Skeletal muscle tissue (tissue), 4 donors: Measurements from ENCODE around the gene SLC17A6. TPM values are rescaled to one million over a fixed set of nuclear protein-coding genes. Genes with fewer than 3 reads are reported as not detected.

ENCODE experiments used
- H3K27ac ChIP-seq: one replicate; pipeline ENCODE4 v1.7.0; 2013; ENCODE audit warnings: mild to moderate bottlenecking, low read depth, low read length, inconsistent platforms
- H3K27me3 ChIP-seq, 3 donors: one replicate each; pipeline ENCODE4 v1.7.0; 2013; ENCODE audit warnings: low read length in 3 of 3; ENCODE audit not compliant: control insufficient read depth in 3 of 3, insufficient read depth in 3 of 3
- H3K36me3 ChIP-seq, 3 donors: one replicate each; pipeline ENCODE4 v1.7.0; 2013; ENCODE audit warnings: low read length in 3 of 3; ENCODE audit not compliant: control insufficient read depth in 3 of 3, insufficient read depth in 3 of 3
- H3K4me1 ChIP-seq, 3 donors: one replicate each; pipeline ENCODE4 v1.7.0; 2013; ENCODE audit warnings: low read length in 3 of 3, mild to moderate bottlenecking in 3 of 3; ENCODE audit not compliant: control insufficient read depth in 3 of 3, insufficient read depth in 3 of 3
- H3K4me3 ChIP-seq, 3 donors: one replicate each; pipeline ENCODE4 v1.7.0; 2013; ENCODE audit warnings: low read length in 3 of 3
- H3K9ac ChIP-seq, 3 donors: one replicate each; pipeline ENCODE4 v1.7.0; 2013; ENCODE audit warnings: low read length in 3 of 3, mild to moderate bottlenecking in 3 of 3, moderate library complexity in 2 of 3, low read depth in 1 of 3
- H3K9me3 ChIP-seq, 3 donors: one replicate each; pipeline ENCODE4 v1.7.0; 2013; ENCODE audit warnings: low read length in 3 of 3; ENCODE audit not compliant: control insufficient read depth in 3 of 3
- total RNA-seq: library from RNA; depleted of rRNA; stranded (reverse); fragments of >200 nt; gene quantifications from one replicate; pipeline ENCODE4 v1.2.3, GENCODE V29; 2014
- donor health status: Osteomylitis.

SLC17A6 gene
- total RNA-seq, result not detected

- Histone ChIP-seq H3K27ac (no peak within 1 kb of the TSS), H3K27me3 (peaks cover 46 to 54% (median 46%) of the 10 kb centered on the region in 3 donors), H3K36me3 (no peaks in the 10 kb centered on the region), H3K9me3 (no peaks in the 10 kb centered on the region), H3K4me3 (no peak within 1 kb of the TSS), H3K4me1 (no peaks in the 10 kb centered on the region), H3K9ac (no peak within 1 kb of the TSS)
Measured at GRCh38 chr11:22337596-22338485, at the start of gene SLC17A6. Gene SLC17A6, plus strand, starts transcription at chr11:22338381. Its CDS starts 153 bp downstream, at chr11:22338534.

GRCh38 chr11:22302368-22302767 is 35.8 kb upstream of the SLC17A6 start:
- Histone ChIP-seq H3K27me3 (peaks cover 0 to 3% (median 0%) of the 10 kb centered on the region in 3 donors), H3K9me3 (no peaks in the 10 kb centered on the region), H3K4me1 (no peaks in the 10 kb centered on the region), H3K27ac (no peak overlapping the region), H3K4me3 (no peak overlapping the region), H3K36me3 (no peaks in the 10 kb centered on the region), H3K9ac (no peak overlapping the region)

- no peak overlapping the region for H3K9ac ChIP-seq
- H3K27me3 ChIP-seq, result peaks cover 0 to 3% (median 0%) of the 10 kb centered on the region in 3 donors
- no peak overlapping the region for H3K27ac ChIP-seq
- no peaks in the 10 kb centered on the region for H3K4me1 ChIP-seq
- no peaks in the 10 kb centered on the region for H3K9me3 ChIP-seq
- no peak overlapping the region for H3K4me3 ChIP-seq
- H3K36me3 ChIP-seq, result no peaks in the 10 kb centered on the region
Measured at GRCh38 chr11:22304337-22304961, 33.7 kb upstream of the SLC17A6 start.

GRCh38 chr11:22317656-22318055 is 20.5 kb upstream of the SLC17A6 start:
- Histone ChIP-seq H3K27me3 (no peaks in the 10 kb centered on the region), H3K27ac (no peak overlapping the region)

GRCh38 chr11:22331771-22332170 is 6.4 kb upstream of the SLC17A6 start:
- H3K27me3 ChIP-seq, result peaks cover 0 to 3% (median 0%) of the 10 kb centered on the region in 3 donors
- H3K9ac ChIP-seq, result no peak overlapping the region
- no peaks in the 10 kb centered on the region for H3K4me1 ChIP-seq
- H3K27ac ChIP-seq, result no peak overlapping the region
- H3K9me3 ChIP-seq, result no peaks in the 10 kb centered on the region
- H3K36me3 ChIP-seq, result no peaks in the 10 kb centered on the region
- no peak overlapping the region for H3K4me3 ChIP-seq

More at GRCh38 chr11:22317656-22318055, 20.5 kb upstream of the SLC17A6 start:
- Histone ChIP-seq H3K9me3 (no peaks in the 10 kb centered on the region), H3K4me3 (no peak overlapping the region), H3K9ac (no peak overlapping the region), H3K4me1 (peaks cover 0 to 3% (median 0%) of the 10 kb centered on the region in 3 donors), H3K36me3 (no peaks in the 10 kb centered on the region)

GRCh38 chr11:22336587-22336986 is 1.6 kb upstream of the SLC17A6 start:
- no peaks in the 10 kb centered on the region for H3K36me3 ChIP-seq
- H3K27me3 ChIP-seq, result peaks cover 33 to 42% (median 34%) of the 10 kb centered on the region in 3 donors
- no peak overlapping the region for H3K4me3 ChIP-seq
- H3K4me1 ChIP-seq, result no peaks in the 10 kb centered on the region
- no peaks in the 10 kb centered on the region for H3K9me3 ChIP-seq
- H3K27ac ChIP-seq, result no peak overlapping the region
- no peak overlapping the region for H3K9ac ChIP-seq

- Histone ChIP-seq H3K27ac (no peak overlapping the region), H3K27me3 (peaks cover 61 to 71% (median 64%) of the 10 kb centered on the region in 3 donors), H3K36me3 (no peaks in the 10 kb centered on the region), H3K4me3 (no peak overlapping the region), H3K9me3 (no peaks in the 10 kb centered on the region), H3K9ac (no peak overlapping the region), H3K4me1 (no peaks in the 10 kb centered on the region)
Measured at GRCh38 chr11:22339611-22340010, 1.4 kb downstream of the SLC17A6 start.

- H3K9ac ChIP-seq, result no peak overlapping the region
- H3K27ac ChIP-seq, result no peak overlapping the region
- peaks cover 61 to 71% (median 64%) of the 10 kb centered on the region in 3 donors for H3K27me3 ChIP-seq
- no peaks in the 10 kb centered on the region for H3K9me3 ChIP-seq
- H3K36me3 ChIP-seq, result no peaks in the 10 kb centered on the region
- no peaks in the 10 kb centered on the region for H3K4me1 ChIP-seq
- no peak overlapping the region for H3K4me3 ChIP-seq
Measured at GRCh38 chr11:22340235-22340634, 2.1 kb downstream of the SLC17A6 start.

GRCh38 chr11:22340701-22341587 is 2.8 kb downstream of the SLC17A6 start:
- Histone ChIP-seq H3K27ac (no peak overlapping the region), H3K9ac (no peak overlapping the region), H3K36me3 (no peaks in the 10 kb centered on the region), H3K27me3 (peaks cover 63 to 71% (median 64%) of the 10 kb centered on the region in 3 donors), H3K4me3 (no peak overlapping the region), H3K9me3 (no peaks in the 10 kb centered on the region), H3K4me1 (no peaks in the 10 kb centered on the region)
